CD14-positive monocyte (primary cell): ENCODE results near the gene ZCCHC14. TPM values are rescaled to one million over a fixed set of nuclear protein-coding genes. Genes with fewer than 3 reads are reported as not detected.
A peak's percentile ranks its signal among the peaks of the same experiment; 100 is the strongest.
"Not testable (repeated sequence)": the region's sequence is repeated elsewhere in the genome, so short reads cannot be mapped to it uniquely, and the experiment has no call there.

Source experiments
- DNase-seq, 3 donors: peaks; one replicate each; pipeline ENCODE4 v3.0.0-alpha.2; 2011 to 2022
- H2AFZ ChIP-seq: 2 replicates; pipeline ENCODE4 v1.6.0; 2012; ENCODE audit warnings: mild to moderate bottlenecking, low read depth, low read length, inconsistent platforms; ENCODE audit not compliant: insufficient read depth, poor library complexity, severe bottlenecking
- H3K27ac ChIP-seq, 2 donors: 1 replicate in 1 of 2; 2 replicates in 1 of 2; pipeline ENCODE4 v1.5.1; 2012 to 2013; ENCODE audit warnings: low read length in 2 of 2, control low read depth in 1 of 2, inconsistent platforms in 1 of 2, low read depth in 1 of 2, mild to moderate bottlenecking in 1 of 2
- H3K27me3 ChIP-seq, 2 donors: one replicate each; pipeline versions ENCODE4 v1.6.0 to v1.6.1; 2011 to 2013; ENCODE audit warnings: low read length in 2 of 2; ENCODE audit not compliant: control insufficient read depth in 2 of 2, insufficient read depth in 2 of 2
- H3K36me3 ChIP-seq, 2 donors: replicated peaks in 1 of 2; 1 replicate in 1 of 2; 2 replicates in 1 of 2; pipeline versions ENCODE4 v1.5.1 to v1.6.1; 2012 to 2013; ENCODE audit warnings: low read length in 2 of 2, control low read depth in 1 of 2, inconsistent platforms in 1 of 2, mild to moderate bottlenecking in 1 of 2; ENCODE audit not compliant: insufficient read depth in 2 of 2, control insufficient read depth in 1 of 2
- H3K4me1 ChIP-seq, 2 donors: 1 replicate in 1 of 2; 2 replicates in 1 of 2; pipeline versions ENCODE4 v1.5.1 to v1.6.1; 2012 to 2013; ENCODE audit warnings: low read length in 2 of 2, control low read depth in 1 of 2, inconsistent platforms in 1 of 2, mild to moderate bottlenecking in 1 of 2, moderate library complexity in 1 of 2; ENCODE audit not compliant: insufficient read depth in 2 of 2, control insufficient read depth in 1 of 2
- H3K4me2 ChIP-seq: replicated peaks from 2 replicates; pipeline ENCODE3; 2012; ENCODE audit warnings: low read length, moderate library complexity, mild to moderate bottlenecking; ENCODE audit not compliant: poor library complexity, severe bottlenecking; ENCODE audit errors: extremely low read depth
- H3K4me3 ChIP-seq, 3 experiments: fragments of 200-600 bp in 1 of 3; sonication (generic) in 1 of 3; replicated peaks in 1 of 3; 1 replicate in 2 of 3; 2 replicates in 1 of 3; pipeline ENCODE4 v1.5.1; 2011 to 2013; ENCODE audit warnings: low read length in 3 of 3, mild to moderate bottlenecking in 3 of 3, control low read depth in 2 of 3, low read depth in 2 of 3, inconsistent platforms in 1 of 3, moderate library complexity in 1 of 3
- H3K79me2 ChIP-seq: 2 replicates; pipeline ENCODE4 v1.6.0; 2012; ENCODE audit warnings: mild to moderate bottlenecking, control low read depth, inconsistent platforms, low read length, moderate library complexity; ENCODE audit not compliant: insufficient read depth
- H3K9ac ChIP-seq: 2 replicates; pipeline ENCODE4 v1.6.0; 2017; ENCODE audit warnings: low read length, mild to moderate bottlenecking; ENCODE audit not compliant: insufficient read depth, poor library complexity, severe bottlenecking
- H3K9me3 ChIP-seq, 2 donors: replicated peaks in 1 of 2; 1 replicate in 1 of 2; 2 replicates in 1 of 2; pipeline versions ENCODE4 v1.5.1 to v1.6.1; 2012 to 2013; ENCODE audit warnings: low read length in 2 of 2, control low read depth in 1 of 2; ENCODE audit not compliant: control insufficient read depth in 1 of 2, insufficient read depth in 1 of 2
- H4K20me1 ChIP-seq: 2 replicates; pipeline ENCODE4 v1.6.0; 2012; ENCODE audit warnings: mild to moderate bottlenecking, low read length, control low read depth, moderate library complexity; ENCODE audit not compliant: insufficient read depth
- H3K27ac Mint-ChIP-seq, 7 donors: one replicate each; pipeline ENCODE4 v1.8.0; 2020; ENCODE audit warnings: mild to moderate bottlenecking in 7 of 7, mixed read lengths in 7 of 7, moderate library complexity in 6 of 7, inconsistent platforms in 2 of 7
- H3K27me3 Mint-ChIP-seq, 3 donors: one replicate each; pipeline ENCODE4 v1.8.0; 2021 to 2022; ENCODE audit warnings: low read depth in 3 of 3, mild to moderate bottlenecking in 3 of 3, mixed read lengths in 3 of 3, moderate library complexity in 3 of 3, inconsistent platforms in 1 of 3
- H3K36me3 Mint-ChIP-seq, 2 donors: one replicate each; pipeline ENCODE4 v1.8.0; 2020; ENCODE audit warnings: mixed read lengths in 2 of 2, inconsistent platforms in 1 of 2, mild to moderate bottlenecking in 1 of 2
- H3K4me1 Mint-ChIP-seq: one replicate; pipeline ENCODE4 v1.8.0; 2020; ENCODE audit warnings: mild to moderate bottlenecking, mixed read lengths
- H3K4me3 Mint-ChIP-seq, 2 donors: one replicate each; pipeline ENCODE4 v1.8.0; 2020; ENCODE audit warnings: mild to moderate bottlenecking in 2 of 2, mixed read lengths in 2 of 2, moderate library complexity in 1 of 2
- H3K9me3 Mint-ChIP-seq, 7 donors: one replicate each; pipeline ENCODE4 v1.8.0; 2020 to 2022; ENCODE audit warnings: mixed read lengths in 7 of 7, mild to moderate bottlenecking in 6 of 7, moderate library complexity in 6 of 7, inconsistent platforms in 2 of 7
- WGBS: methylation state at CpG from one replicate; pipeline ENCODE4 v1.1.5; 2013; ENCODE audit warnings: missing lambda C conversion rate; ENCODE audit not compliant: insufficient coverage; 5-methylcytosine and 5-hydroxymethylcytosine counted together
- intact Hi-C, 2 donors: fragments of 100-400 bp; cut with micrococcal nuclease; formaldehyde crosslinking; loops; one replicate each; pipeline versions ENCODE4 v1.15.0 to v1.15.1; 2023
- polyA plus RNA-seq, 3 donors: library from polyadenylated mRNA; depleted of rRNA in 1 of 3; unstranded in 2 of 3; stranded (reverse) in 1 of 3; fragments of 300-500 nt in 2 of 3; fragments of >200 nt in 1 of 3; fragmentation: Illumina TruSeq in 2 of 3; gene quantifications; 1 replicate in 2 of 3; 2 replicates in 1 of 3; pipeline ENCODE4 v1.2.3, GENCODE V29; 2012 to 2021
- TF ChIP-seq, protein P1 (sequence below): fragments of 200-600 bp; IDR thresholded peaks from one replicate; pipeline ENCODE4 v1.8.0; 2022; ENCODE audit warnings: antibody characterized with exemption, mild to moderate bottlenecking

The ZCCHC14 gene
- polyA plus RNA-seq, 3 donors, result 0.11 to 4.0 (median 0.22) TPM

DNA sequence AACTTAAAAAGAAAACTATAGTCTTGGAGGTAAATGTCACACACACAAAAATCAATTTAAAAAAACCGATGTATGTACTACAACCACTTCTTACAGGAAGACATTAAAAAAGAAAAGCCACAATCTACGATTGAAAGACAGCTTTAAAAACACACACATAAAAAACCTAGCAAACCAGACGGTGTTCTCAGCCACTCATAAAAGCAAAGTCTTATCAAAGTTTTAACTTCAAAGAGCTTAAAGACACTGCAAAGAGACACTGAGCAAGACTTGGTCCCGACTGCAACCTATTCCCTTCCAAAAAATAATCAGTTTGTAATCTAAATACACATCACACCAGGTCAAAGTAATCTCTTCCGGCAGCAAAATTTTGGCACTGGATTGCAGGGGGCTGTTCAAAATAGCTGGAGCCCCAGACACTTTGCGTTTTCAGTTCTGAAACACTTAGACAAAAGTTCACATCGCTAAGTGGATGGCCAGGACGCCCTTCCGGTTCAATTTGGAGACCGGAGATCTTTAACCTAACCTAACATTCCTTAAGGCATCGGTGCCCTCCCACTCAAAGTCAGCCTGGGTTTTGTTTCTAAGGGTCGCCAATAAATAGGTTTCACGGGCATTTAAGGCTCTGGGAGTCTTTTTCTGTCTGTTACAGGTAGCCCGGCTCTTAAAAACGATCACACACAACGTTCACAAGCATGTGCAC is 2.6 kb downstream of the ZCCHC14 start:
- H3K27ac ChIP-seq, result no peak overlapping the region
- Mint-ChIP-seq H3K4me1 (peaks cover 52% of the 10 kb centered on the region), H3K4me3 (peak overlapping the region; percentile 51 to 75), H3K27ac (peak overlapping the region in 1 of 7 donors; percentile 54), H3K9me3 (peaks cover 0 to 3% (median 0%) of the 10 kb centered on the region in 7 donors), H3K36me3 (peaks cover 6 to 7% of the 10 kb centered on the region in 2 donors), H3K27me3 (peaks cover 21 to 48% (median 39%) of the 10 kb centered on the region in 3 donors)
- TF ChIP-seq, protein P1, sequence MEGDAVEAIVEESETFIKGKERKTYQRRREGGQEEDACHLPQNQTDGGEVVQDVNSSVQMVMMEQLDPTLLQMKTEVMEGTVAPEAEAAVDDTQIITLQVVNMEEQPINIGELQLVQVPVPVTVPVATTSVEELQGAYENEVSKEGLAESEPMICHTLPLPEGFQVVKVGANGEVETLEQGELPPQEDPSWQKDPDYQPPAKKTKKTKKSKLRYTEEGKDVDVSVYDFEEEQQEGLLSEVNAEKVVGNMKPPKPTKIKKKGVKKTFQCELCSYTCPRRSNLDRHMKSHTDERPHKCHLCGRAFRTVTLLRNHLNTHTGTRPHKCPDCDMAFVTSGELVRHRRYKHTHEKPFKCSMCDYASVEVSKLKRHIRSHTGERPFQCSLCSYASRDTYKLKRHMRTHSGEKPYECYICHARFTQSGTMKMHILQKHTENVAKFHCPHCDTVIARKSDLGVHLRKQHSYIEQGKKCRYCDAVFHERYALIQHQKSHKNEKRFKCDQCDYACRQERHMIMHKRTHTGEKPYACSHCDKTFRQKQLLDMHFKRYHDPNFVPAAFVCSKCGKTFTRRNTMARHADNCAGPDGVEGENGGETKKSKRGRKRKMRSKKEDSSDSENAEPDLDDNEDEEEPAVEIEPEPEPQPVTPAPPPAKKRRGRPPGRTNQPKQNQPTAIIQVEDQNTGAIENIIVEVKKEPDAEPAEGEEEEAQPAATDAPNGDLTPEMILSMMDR, result no peak
- no peaks in the 10 kb centered on the region for H3K36me3 ChIP-seq
- 37% methylated on average over 15 of the region's 16 CpGs for WGBS
- H3K4me1 ChIP-seq, result peaks cover 30 to 35% of the 10 kb centered on the region in 2 donors
- no peaks in the 10 kb centered on the region for H3K9me3 ChIP-seq
- H3K4me3 ChIP-seq, result peak overlapping the region in 1 of 3 experiments; percentile 4
- H2AFZ ChIP-seq, result no peak overlapping the region
- intact Hi-C loops, result no loop called here
- H3K79me2 ChIP-seq, result no peaks in the 10 kb centered on the region
- H3K9ac ChIP-seq, result no peak overlapping the region
- peaks cover 41% of the 10 kb centered on the region for H4K20me1 ChIP-seq
- H3K27me3 ChIP-seq, result peaks cover 0 to 38% of the 10 kb centered on the region in 2 donors
- no peak for DNase-seq
- no peak overlapping the region for H3K4me2 ChIP-seq

DNA sequence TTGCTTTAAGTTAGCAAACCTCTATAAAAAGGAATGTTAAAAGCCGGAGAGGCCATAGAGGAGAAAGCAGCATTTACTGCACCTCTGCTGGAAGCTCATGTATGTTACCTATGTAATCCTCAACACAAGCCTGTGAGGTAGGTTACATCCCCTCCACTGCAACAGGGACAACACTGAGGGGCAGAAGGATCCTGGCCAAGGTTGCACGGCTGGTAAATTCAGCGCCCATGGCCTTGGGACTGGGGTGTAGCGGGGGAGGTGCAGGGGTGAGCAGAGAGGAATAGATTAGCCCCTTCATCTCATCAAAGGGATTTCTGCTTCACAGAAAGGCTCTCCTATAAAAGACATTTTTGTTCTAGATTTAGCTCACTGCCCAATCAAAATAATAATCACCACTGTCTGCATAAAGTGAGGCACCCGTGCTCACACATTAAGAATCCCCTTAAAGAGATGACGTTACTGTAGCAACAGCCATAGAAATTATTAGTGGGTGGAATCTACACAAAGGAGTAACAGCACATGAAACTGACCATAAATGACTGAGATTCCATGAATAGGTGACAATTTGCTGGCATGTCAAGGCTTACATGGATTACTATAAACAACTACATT is 3.3 kb downstream of the ZCCHC14 start:
- H3K4me1 ChIP-seq, result peaks cover 30 to 35% of the 10 kb centered on the region in 2 donors
- H3K4me1 Mint-ChIP-seq, result peaks cover 55% of the 10 kb centered on the region
- H3K9me3 Mint-ChIP-seq, result peaks cover 0 to 3% (median 0%) of the 10 kb centered on the region in 7 donors
- no peak overlapping the region for H2AFZ ChIP-seq
- no peaks in the 10 kb centered on the region for H3K79me2 ChIP-seq
- peaks cover 8 to 13% of the 10 kb centered on the region in 2 donors for H3K36me3 Mint-ChIP-seq
- peaks cover 0 to 33% of the 10 kb centered on the region in 2 donors for H3K27me3 ChIP-seq
- H3K36me3 ChIP-seq, result no peaks in the 10 kb centered on the region
- TF ChIP-seq, protein P1, result no peak
- H3K27me3 Mint-ChIP-seq, result peaks cover 16 to 41% (median 34%) of the 10 kb centered on the region in 3 donors
- H4K20me1 ChIP-seq, result peaks cover 43% of the 10 kb centered on the region
- no CpG with 5 or more reads among the region's 6 CpGs for WGBS
- no peak overlapping the region for H3K4me2 ChIP-seq
- no peak overlapping the region for H3K4me3 ChIP-seq
- H3K27ac Mint-ChIP-seq, result peak overlapping the region in 1 of 7 donors; percentile 54
- no peak overlapping the region for H3K27ac ChIP-seq
- H3K4me3 Mint-ChIP-seq, result peak overlapping the region; percentile 31 to 75
- no peaks in the 10 kb centered on the region for H3K9me3 ChIP-seq
- H3K9ac ChIP-seq, result no peak overlapping the region
- no peak for DNase-seq
- intact Hi-C loops, result no loop called here

DNA sequence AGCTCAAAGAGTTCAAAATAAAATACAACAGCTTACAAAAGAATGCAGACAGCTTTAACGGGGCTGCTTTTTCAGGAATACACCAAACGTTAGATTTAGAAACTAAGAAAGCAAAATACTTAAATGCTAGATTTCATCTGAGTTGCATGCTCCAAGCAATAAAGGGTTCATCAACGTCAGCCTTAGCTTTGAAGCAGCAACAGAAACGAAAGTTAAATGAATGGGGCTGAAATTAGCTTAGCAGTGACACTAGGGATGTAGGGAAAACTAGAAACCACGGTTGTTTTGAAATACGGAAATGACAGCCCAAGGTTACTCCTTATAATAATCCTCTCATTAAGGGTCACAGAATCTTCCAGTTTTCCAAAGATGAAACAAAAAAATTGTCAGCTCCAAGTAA is 3.9 kb downstream of the ZCCHC14 start:
- H3K4me3 ChIP-seq, H2AFZ ChIP-seq, H3K27ac ChIP-seq, H3K9me3 ChIP-seq, DNase-seq, H3K9me3 Mint-ChIP-seq, H3K36me3 ChIP-seq, intact Hi-C loops, H3K79me2 ChIP-seq, H3K4me2 ChIP-seq, H3K9ac ChIP-seq: not testable (repeated sequence)
- Mint-ChIP-seq H3K27me3 (peaks cover 10 to 35% (median 29%) of the 10 kb centered on the region in 3 donors), H3K4me1 (peaks cover 57% of the 10 kb centered on the region), H3K36me3 (peaks cover 10 to 18% of the 10 kb centered on the region in 2 donors), H3K4me3 (peak overlapping the region; percentile 31 to 75), H3K27ac (peak overlapping the region in 2 of 7 donors; percentile 54 to 64)
- Histone ChIP-seq H3K4me1 (peaks cover 30 to 35% of the 10 kb centered on the region in 2 donors), H4K20me1 (peaks cover 47% of the 10 kb centered on the region), H3K27me3 (peaks cover 0 to 28% of the 10 kb centered on the region in 2 donors)
- WGBS, result 83% methylated on average over 1 of the region's 6 CpGs
